GM12892 (cell line): ENCODE results near the gene ECHDC1.

Experiments
- DNase-seq: peaks from one replicate; pipeline ENCODE4 v3.0.0; 2011; ENCODE audit not compliant: insufficient read length
- FAIRE-seq: peaks from 2 replicates; lab custom pipeline; 2011; peaks lifted over from hg19 to GRCh38; lab: Jason Lieb, UNC
- POLR2A ChIP-seq: IDR thresholded peaks from 2 replicates; pipeline ENCODE4 v1.6.1; 2011; ENCODE audit warnings: low read depth, low read length, control low read depth
- POLR2AphosphoS5 ChIP-seq: IDR thresholded peaks from 2 replicates; pipeline ENCODE4 v1.6.1; 2011; ENCODE audit warnings: low read depth, low read length, control low read depth
- TAF1 ChIP-seq: IDR thresholded peaks from 2 replicates; pipeline ENCODE4 v1.6.1; 2011; ENCODE audit warnings: low read depth, mild to moderate bottlenecking, control low read depth, low read length, borderline replicate concordance

ECHDC1 gene

GRCh38 chr6:127247114-127248096 is 96.0 kb downstream of the ECHDC1 start:
- no peak for DNase-seq
- no peak for FAIRE-seq
- no peak for TF ChIP-seq POLR2A
- no peak for TF ChIP-seq POLR2AphosphoS5
- no peak for TF ChIP-seq TAF1

- no peak for TF ChIP-seq POLR2AphosphoS5
- TF ChIP-seq POLR2A, result no peak
- no peak for TF ChIP-seq TAF1
- FAIRE-seq (no peak), DNase-seq (no peak)
Observed at GRCh38 chr6:127243501-127243900, 99.9 kb downstream of the ECHDC1 start.
